Gastrocnemius medialis (tissue), 4 donors: ENCODE results near the gene CTRB1.

ENCODE experiments used
- CTCF ChIP-seq, 5 experiments: fragments of 450-650 bp in 3 of 5; fragments of 200-600 bp in 2 of 5; sonication (generic) in 2 of 5; IDR thresholded peaks in 4 of 5; conservative IDR thresholded peaks in 1 of 5; 1 replicate in 4 of 5; 2 replicates in 1 of 5; pipeline ENCODE4 v1.5.1; 2016 to 2019; ENCODE audit warnings: antibody characterized with exemption in 5 of 5, mild to moderate bottlenecking in 3 of 5, moderate library complexity in 3 of 5
- POLR2A ChIP-seq, 2 donors: fragments of 450-650 bp; IDR thresholded peaks; one replicate each; pipeline ENCODE4 v1.6.1; 2017; ENCODE audit warnings: antibody characterized with exemption in 2 of 2, mild to moderate bottlenecking in 2 of 2, moderate library complexity in 2 of 2

GRCh38 chr16:75258807-75259141 lies 40.0 kb downstream of the CTRB1 start:
- TF ChIP-seq CTCF (IDR thresholded peaks at IDR 0.05 in 4 of 5, conservative IDR thresholded peaks at IDR 0.05 in 1 of 5) (no peak), POLR2A (IDR thresholded peaks at IDR 0.05) (no peak)
